H1 (cell line): ENCODE results near the gene CFAP100. TPM values are rescaled to one million over a fixed set of nuclear protein-coding genes. Genes with fewer than 3 reads are reported as not detected.

ENCODE experiments used
- CBX8 ChIP-seq: fragments of 300-800, 300-1000 bp; sonication (generic); IDR thresholded peaks from 2 replicates; pipeline ENCODE4 v1.7.1; 2016; ENCODE audit warnings: low read depth, low read length, borderline replicate concordance
- CHD2 ChIP-seq: IDR thresholded peaks from 2 replicates; pipeline ENCODE4 v1.6.1; 2012; ENCODE audit warnings: low read length, improper control_type of control experiment
- CREB1 ChIP-seq: IDR thresholded peaks from 2 replicates; pipeline ENCODE4 v1.6.1; 2012; ENCODE audit warnings: inconsistent platforms
- EGR1 ChIP-seq: IDR thresholded peaks from 2 replicates; pipeline ENCODE4 v1.6.1; 2011; ENCODE audit warnings: low read depth, low read length, borderline replicate concordance
- EP300 ChIP-seq, 2 experiments: IDR thresholded peaks; 1 replicate in 1 of 2; 2 replicates in 1 of 2; pipeline ENCODE4 v1.6.1; 2011 to 2012; ENCODE audit warnings: low read depth in 2 of 2, low read length in 2 of 2, mild to moderate bottlenecking in 2 of 2, borderline replicate concordance in 1 of 2, inconsistent platforms in 1 of 2, moderate library complexity in 1 of 2
- EZH2 ChIP-seq: fragments of 200-600 bp; sonication (generic); IDR thresholded peaks from 2 replicates; pipeline ENCODE4 v1.7.1; 2012; ENCODE audit warnings: low read depth, mild to moderate bottlenecking, moderate library complexity, low read length, inconsistent platforms; ENCODE audit not compliant: severe bottlenecking
- JUND ChIP-seq: IDR thresholded peaks from 2 replicates; pipeline ENCODE4 v1.6.1; 2011; ENCODE audit warnings: mild to moderate bottlenecking, improper control_type of control experiment, low read length
- KDM1A ChIP-seq: fragments of 200-600, 300-600 bp; sonication (generic); IDR thresholded peaks from 2 replicates; pipeline ENCODE4 v1.7.1; 2016; ENCODE audit warnings: mild to moderate bottlenecking, low read length, borderline replicate concordance
- KDM5A ChIP-seq: fragments of 200-600 bp; IDR thresholded peaks from 2 replicates; pipeline ENCODE4 v1.7.1; 2012; ENCODE audit warnings: mild to moderate bottlenecking, low read length, inconsistent platforms, mixed read lengths
- MAFK ChIP-seq: IDR thresholded peaks from 2 replicates; pipeline ENCODE4 v1.6.1; 2012; ENCODE audit warnings: low read depth, mild to moderate bottlenecking, improper control_type of control experiment, low read length
- PHF8 ChIP-seq: fragments of 200-600 bp; sonication (generic); conservative IDR thresholded peaks from 2 replicates; pipeline ENCODE4 v1.7.1; 2012; ENCODE audit warnings: low read depth, mild to moderate bottlenecking, inconsistent platforms, low read length, moderate library complexity
- POLR2AphosphoS5 ChIP-seq: IDR thresholded peaks from 2 replicates; pipeline ENCODE4 v1.6.1; 2011; ENCODE audit warnings: low read depth, low read length
- SAP30 ChIP-seq: fragments of 300-600 bp; sonication (generic); IDR thresholded peaks from 2 replicates; pipeline ENCODE4 v1.7.1; 2012; ENCODE audit warnings: low read length, moderate library complexity, mild to moderate bottlenecking, inconsistent platforms; ENCODE audit not compliant: insufficient read depth, insufficient replicate concordance
- SIRT6 ChIP-seq: IDR thresholded peaks from one replicate; pipeline ENCODE4 v1.7.1; 2012; ENCODE audit warnings: low read length, inconsistent platforms
- SP4 ChIP-seq: IDR thresholded peaks from 2 replicates; pipeline ENCODE4 v1.6.1; 2012; ENCODE audit warnings: low read length, inconsistent platforms
- TAF1 ChIP-seq: IDR thresholded peaks from 2 replicates; pipeline ENCODE4 v1.6.1; 2011; ENCODE audit warnings: mild to moderate bottlenecking, low read depth, low read length
- TAF7 ChIP-seq: optimal IDR thresholded peaks from 2 replicates; pipeline ENCODE3; 2011; ENCODE audit warnings: low read depth, mild to moderate bottlenecking, inconsistent platforms, low read length, moderate library complexity, borderline replicate concordance
- TBP ChIP-seq: IDR thresholded peaks from 2 replicates; pipeline ENCODE4 v1.6.1; 2011; ENCODE audit warnings: low read depth, low read length, improper control_type of control experiment
- TCF12 ChIP-seq: IDR thresholded peaks from 2 replicates; pipeline ENCODE4 v1.6.1; 2011; ENCODE audit warnings: low read depth, mild to moderate bottlenecking, low read length
- ZNF274 ChIP-seq: IDR thresholded peaks from 2 replicates; pipeline ENCODE4 v1.7.0; 2012; ENCODE audit warnings: low read length, borderline replicate concordance; ENCODE audit errors: extremely low read depth
- polyA plus RNA-seq, 7 experiments: library from polyadenylated mRNA; depleted of rRNA in 3 of 7; stranded (reverse) in 5 of 7; unstranded in 2 of 7; fragments of >200 nt in 5 of 7; fragments of 200-250 nt in 2 of 7; gene quantifications; 1 replicate in 5 of 7; 2 replicates in 1 of 7; 4 replicates in 1 of 7; pipeline versions ENCODE4 v1.2.1 to v1.2.3, GENCODE V29; 2011 to 2013; ENCODE audit warnings: missing spikeins in 2 of 7, mixed read lengths in 2 of 7
- total RNA-seq: library from RNA; stranded (reverse); fragmentation: NEBNext Ultra II Directional; extraction: Animal tissue kit (Norgen Biotek cat#: 25700); gene quantifications from 2 replicates; pipeline ENCODE4 v1.2.1, GENCODE V29; 2021
- TF ChIP-seq, protein P1 (sequence below): IDR thresholded peaks from 2 replicates; pipeline ENCODE4 v1.6.1; 2012; ENCODE audit warnings: inconsistent platforms
- TF ChIP-seq, protein P2 (sequence below): IDR thresholded peaks from 2 replicates; pipeline ENCODE4 v1.6.1; 2011; ENCODE audit warnings: low read depth, mild to moderate bottlenecking, low read length; ENCODE audit not compliant: insufficient read depth
- TF ChIP-seq, protein P3 (sequence below): IDR thresholded peaks from 2 replicates; pipeline ENCODE4 v1.6.1; 2011; ENCODE audit warnings: low read length, improper control_type of control experiment

CFAP100 gene
- total and polyA plus RNA-seq, 2 of the 8 experiments (the other 6 are each of a cell fraction or from before 2014, with no cell fraction given) = 0.17 TPM; not detected in 1

DNA sequence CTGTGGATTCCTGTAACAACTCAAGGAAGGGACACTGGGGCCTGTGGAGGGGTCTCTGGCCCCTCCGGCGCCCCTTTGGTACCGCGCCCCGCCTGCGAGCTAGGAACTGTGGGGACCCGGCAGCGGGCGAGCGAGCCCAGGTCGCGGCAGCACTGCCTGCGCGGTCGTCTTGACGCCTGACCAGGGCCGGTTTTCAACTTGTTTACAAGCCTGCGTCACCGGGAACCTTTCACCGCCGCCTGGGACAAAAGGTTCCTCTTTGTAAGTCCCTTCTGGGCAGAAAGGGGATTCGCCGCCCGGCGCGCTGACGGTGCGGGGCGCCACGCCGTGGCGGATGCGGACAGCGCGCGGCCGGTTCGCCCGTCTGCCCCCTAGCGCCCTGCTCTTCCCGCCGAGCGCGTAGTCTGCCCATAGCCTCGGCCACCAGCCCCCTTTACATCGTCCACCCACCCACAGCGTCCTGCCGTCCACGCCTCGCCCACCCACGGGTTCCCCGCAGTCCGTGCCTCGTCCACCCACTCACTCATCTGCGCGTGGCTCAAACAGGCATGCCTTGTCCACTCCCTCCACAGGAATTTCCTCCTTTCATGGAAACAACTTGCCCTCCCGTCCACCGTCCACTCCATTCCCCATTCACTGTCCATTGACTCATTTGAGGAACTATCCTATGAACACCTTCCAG is 5.5 kb upstream of the CFAP100 start (continued):
- TF ChIP-seq TAF1 (peak; percentile 62; the same call in 1 of the 2 replicates), POLR2AphosphoS5 (0 out of 2 replicates have a peak, but pooled peaks have one; percentile 34), JUND (no peak), EGR1 (0 out of 2 replicates have a peak, but pooled peaks have one; percentile 32), CREB1 (peak; percentile 83), TAF7 (peak; percentile 78), MAFK (no peak; the same call in 1 of the 2 replicates), SIRT6 (no peak), EP300 (IDR thresholded peaks at IDR 0.05; ENCODE audit: borderline replicate concordance in 1 of 2, low read depth in 2 of 2, low read length in 2 of 2) (peak in 1 of 2 experiments; percentile 28; a peak in 1 of 3 replicates), PHF8 (no peak), TCF12 (no peak), CBX8 (no peak), EZH2 (no peak), SP4 (no peak), CHD2 (no peak), KDM1A (no peak), SAP30 (no peak), ZNF274 (no peak), KDM5A (no peak), TBP (peak; percentile 57; the same call in 1 of the 2 replicates)
- TF ChIP-seq, protein P1, sequence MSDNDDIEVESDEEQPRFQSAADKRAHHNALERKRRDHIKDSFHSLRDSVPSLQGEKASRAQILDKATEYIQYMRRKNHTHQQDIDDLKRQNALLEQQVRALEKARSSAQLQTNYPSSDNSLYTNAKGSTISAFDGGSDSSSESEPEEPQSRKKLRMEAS = peak; percentile 79
- TF ChIP-seq, protein P2, sequence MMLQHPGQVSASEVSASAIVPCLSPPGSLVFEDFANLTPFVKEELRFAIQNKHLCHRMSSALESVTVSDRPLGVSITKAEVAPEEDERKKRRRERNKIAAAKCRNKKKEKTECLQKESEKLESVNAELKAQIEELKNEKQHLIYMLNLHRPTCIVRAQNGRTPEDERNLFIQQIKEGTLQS = no peak; the same call in 1 of the 2 replicates
- TF ChIP-seq, protein P3, sequence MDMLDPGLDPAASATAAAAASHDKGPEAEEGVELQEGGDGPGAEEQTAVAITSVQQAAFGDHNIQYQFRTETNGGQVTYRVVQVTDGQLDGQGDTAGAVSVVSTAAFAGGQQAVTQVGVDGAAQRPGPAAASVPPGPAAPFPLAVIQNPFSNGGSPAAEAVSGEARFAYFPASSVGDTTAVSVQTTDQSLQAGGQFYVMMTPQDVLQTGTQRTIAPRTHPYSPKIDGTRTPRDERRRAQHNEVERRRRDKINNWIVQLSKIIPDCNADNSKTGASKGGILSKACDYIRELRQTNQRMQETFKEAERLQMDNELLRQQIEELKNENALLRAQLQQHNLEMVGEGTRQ = no peak; the same call in 1 of the 2 replicates
